ENCODE results near the gene USP9X. TPM values are rescaled to one million over a fixed set of nuclear protein-coding genes. Genes with fewer than 3 reads are reported as not detected.

Gene USP9X
- total RNA-seq, 1 donor from 2014 or later = 75.6 TPM

- Histone ChIP-seq H3K27ac (no peak overlapping the region), H3K27me3 (ENCODE audit: low read depth) (no peaks in the 10 kb centered on the region), H3K36me3 (peaks cover 64% of the 10 kb centered on the region), H3K4me1 (peaks cover 4% of the 10 kb centered on the region), H3K4me3 (no peak overlapping the region), H3K9me3 (no peaks in the 10 kb centered on the region)
- DNase-seq (no peak), ATAC-seq (no peak)
- TF ChIP-seq CTCF (IDR thresholded peaks at IDR 0.05) = no peak
- intact Hi-C loops (cut with DNase I) = no loop called here
These were observed 68.2 kb downstream of the USP9X start for GRCh38 chrX:41153448-41153847.

- TF ChIP-seq CTCF (IDR thresholded peaks at IDR 0.05) = no peak
- H3K27ac ChIP-seq = no peak overlapping the region
- no peaks in the 10 kb centered on the region for H3K9me3 ChIP-seq
- intact Hi-C loops (cut with DNase I) = no loop called here
- ATAC-seq (no peak), DNase-seq (no peak)
- H3K36me3 ChIP-seq = peaks cover 59% of the 10 kb centered on the region
- no peaks in the 10 kb centered on the region for H3K27me3 ChIP-seq (ENCODE audit: low read depth)
- H3K4me3 ChIP-seq = no peak overlapping the region
- peaks cover 4% of the 10 kb centered on the region for H3K4me1 ChIP-seq
These were observed 68.7 kb downstream of the USP9X start for GRCh38 chrX:41153957-41154356.

- DNase-seq = no peak
- Histone ChIP-seq H3K9me3 (no peaks in the 10 kb centered on the region), H3K27me3 (ENCODE audit: low read depth) (no peaks in the 10 kb centered on the region), H3K27ac (no peak overlapping the region), H3K4me3 (no peak overlapping the region), H3K4me1 (no peaks in the 10 kb centered on the region), H3K36me3 (peaks cover 47% of the 10 kb centered on the region)
- TF ChIP-seq CTCF (IDR thresholded peaks at IDR 0.05) = no peak
- intact Hi-C loops (cut with DNase I) = no loop called here
- no peak for ATAC-seq
These were observed 79.2 kb downstream of the USP9X start for GRCh38 chrX:41164449-41164848.

- TF ChIP-seq CTCF (IDR thresholded peaks at IDR 0.05) = no peak
- intact Hi-C loops (cut with DNase I) = no loop called here
These were observed 82.6 kb downstream of the USP9X start for GRCh38 chrX:41167888-41168287.

GRCh38 chrX:41176263-41176662 is 91.0 kb downstream of the USP9X start:
- TF ChIP-seq CTCF (IDR thresholded peaks at IDR 0.05) = no peak
- Histone ChIP-seq H3K4me3 (no peak overlapping the region), H3K36me3 (peaks cover 27% of the 10 kb centered on the region), H3K4me1 (peaks cover 10% of the 10 kb centered on the region), H3K27me3 (ENCODE audit: low read depth) (no peaks in the 10 kb centered on the region), H3K27ac (no peak overlapping the region), H3K9me3 (no peaks in the 10 kb centered on the region)
- ATAC-seq (no peak), DNase-seq (no peak)
- intact Hi-C loops (cut with DNase I) = no loop called here

More at GRCh38 chrX:41167888-41168287, 82.6 kb downstream of the USP9X start:
- Histone ChIP-seq H3K4me1 (no peaks in the 10 kb centered on the region), H3K27ac (no peak overlapping the region), H3K4me3 (no peak overlapping the region), H3K9me3 (no peaks in the 10 kb centered on the region), H3K36me3 (peaks cover 69% of the 10 kb centered on the region), H3K27me3 (ENCODE audit: low read depth) (no peaks in the 10 kb centered on the region)
- ATAC-seq (no peak), DNase-seq (no peak)

GRCh38 chrX:41177297-41177696 is 92.1 kb downstream of the USP9X start:
- Histone ChIP-seq H3K36me3 (peaks cover 23% of the 10 kb centered on the region), H3K27me3 (ENCODE audit: low read depth) (no peaks in the 10 kb centered on the region), H3K4me3 (no peak overlapping the region), H3K9me3 (no peaks in the 10 kb centered on the region), H3K4me1 (peaks cover 10% of the 10 kb centered on the region), H3K27ac (no peak overlapping the region)
- TF ChIP-seq CTCF (IDR thresholded peaks at IDR 0.05) = no peak
- intact Hi-C loops (cut with DNase I) = no loop called here
- no peak for DNase-seq
- ATAC-seq = no peak
